Kidney tubule cell (primary cell): ENCODE results near the gene MYL10.
A peak's percentile ranks its signal among the peaks of the same experiment; 100 is the strongest.

Experiments
- DNase-seq: peaks from one replicate; pipeline ENCODE4 v3.0.0-alpha.2; 2018; ENCODE audit warnings: low spot score

MYL10 gene

GRCh38 chr7:101565601-101566209, 63.4 kb downstream of the MYL10 start:
- DNase-seq: no peak

GRCh38 chr7:101564778-101565211, 64.3 kb downstream of the MYL10 start:
- peak; percentile 65 for DNase-seq

GRCh38 chr7:101563943-101564777, 64.9 kb downstream of the MYL10 start:
- DNase-seq: no peak
